Measurements from ENCODE around the gene SEMA6B. TPM values are rescaled to one million over a fixed set of nuclear protein-coding genes. Genes with fewer than 3 reads are reported as not detected.

The SEMA6B gene
- total and polyA plus RNA-seq, 10 of the 15 experiments (the other 5 are each of a cell fraction or from before 2014, with no cell fraction given) = 0.13 TPM; not detected in 9

GRCh38 chr19:4531562-4532165 lies 27.8 kb downstream of the SEMA6B start (continued):
- TF ChIP-seq EED (IDR thresholded peaks at IDR 0.05; ENCODE audit: low read depth) (no peak), HSF1 (IDR thresholded peaks at IDR 0.05; ENCODE audit: low read depth, low read length) (no peak)

GRCh38 chr19:4529924-4530522 lies 29.5 kb downstream of the SEMA6B start:
- Histone ChIP-seq H3K4me1 (ENCODE audit: control insufficient read depth, insufficient read depth, low read length) (no peaks in the 10 kb centered on the region), H3K27ac (ENCODE audit: control insufficient read depth, insufficient read depth) (no peak overlapping the region), H3K79me2 (ENCODE audit: control insufficient read depth, insufficient read depth, low read length) (no peaks in the 10 kb centered on the region), H2AFZ (ENCODE audit: control insufficient read depth, low read depth, low read length) (no peak overlapping the region), H3K9me3 (replicated peaks; ENCODE audit: control insufficient read depth, insufficient read depth, low read length) (no peaks in the 10 kb centered on the region; the same call in 2 of the 3 replicates), H3K4me2 (ENCODE audit: control insufficient read depth, insufficient read depth) (no peak overlapping the region), H4K20me1 (ENCODE audit: control insufficient read depth, insufficient read depth) (no peaks in the 10 kb centered on the region), H3K27me3 (replicated peaks in 1 of 2; ENCODE audit: control insufficient read depth in 2 of 2, insufficient read depth in 2 of 2, low read length in 1 of 2) (no peaks in the 10 kb centered on the region; a peak in 1 of 4 replicates), H3K36me3 (ENCODE audit: control insufficient read depth in 2 of 2, insufficient read depth in 2 of 2, low read length in 1 of 2) (no peaks in the 10 kb centered on the region), H3K4me3 (no peak overlapping the region), H3K9ac (ENCODE audit: control insufficient read depth, insufficient read depth, low read length) (no peak overlapping the region)
- in situ Hi-C loops (cut with MboI) (no loop called here), intact Hi-C loops (cut with micrococcal nuclease; ENCODE audit: unreplicated experiment) (no loop called here)
- WGBS (ENCODE audit: insufficient coverage, insufficient replicate concordance, low lambda C conversion rate, missing lambda C conversion rate) = 53% methylated on average over 14 of the region's 14 CpGs
- POLR2A ChIA-PET = no interaction called here
- RAD21 ChIA-PET (ENCODE audit: unreplicated experiment) = no interaction called here
- CTCF ChIA-PET = no interaction called here
- no peak for ATAC-seq
- no peak for FAIRE-seq
- no peak for DNase-seq (ENCODE audit: low read depth, low spot score)
- BruUV-seq (replicated peaks) = no TSS peak
- SMC1A ChIA-PET (ENCODE audit: uncharacterized antibody, unreplicated experiment) = no interaction called here
- no peak for TF ChIP-seq PAX8 (IDR thresholded peaks at IDR 0.05)
- no peak for TF ChIP-seq ZBTB11 (CRISPR knock-in tag; IDR thresholded peaks at IDR 0.05)
- no peak for TF ChIP-seq BCLAF1 (IDR thresholded peaks at IDR 0.05)
- no peak for TF ChIP-seq MTA2 (IDR thresholded peaks at IDR 0.05; ENCODE audit: low read depth)
- TF ChIP-seq REST (IDR thresholded peaks at IDR 0.05; ENCODE audit: low read depth, low read length) = no peak
- TF ChIP-seq NFXL1 (IDR thresholded peaks at IDR 0.05; ENCODE audit: borderline replicate concordance) = no peak
- no peak for TF ChIP-seq SMARCA5 (IDR thresholded peaks at IDR 0.05)
- no peak for TF ChIP-seq EGR1 (IDR thresholded peaks at IDR 0.05; ENCODE audit: borderline replicate concordance in 1 of 2, low read depth in 2 of 2, low read length in 2 of 2)

Data from GM12878 (cell line).